Spleen (tissue), 11 donors: ENCODE results near the gene LMNB1. TPM values are rescaled to one million over a fixed set of nuclear protein-coding genes. Genes with fewer than 3 reads are reported as not detected.
A peak's percentile ranks its signal among the peaks of the same experiment; 100 is the strongest.

Experiments
- DNase-seq: peaks from one replicate; pipeline ENCODE4 v3.0.0-alpha.2; 2020
- H3K27ac ChIP-seq, 8 donors: fragments of 200-600 bp; sonication (generic) in 7 of 8; 1 replicate in 4 of 8; 2 replicates in 4 of 8; pipeline versions ENCODE4 v1.5.0 to v1.8.0; 2016 to 2021; ENCODE audit warnings: inconsistent platforms in 4 of 8, mild to moderate bottlenecking in 4 of 8, moderate library complexity in 1 of 8
- H3K27me3 ChIP-seq, 7 donors: fragments of 200-600 bp; sonication (generic) in 6 of 7; replicated peaks in 1 of 7; 1 replicate in 4 of 7; 2 replicates in 3 of 7; pipeline versions ENCODE4 v1.5.0 to v1.8.0; 2016 to 2021; ENCODE audit warnings: inconsistent platforms in 3 of 7, mild to moderate bottlenecking in 1 of 7
- H3K36me3 ChIP-seq, 6 donors: fragments of 200-600 bp; sonication (generic) in 5 of 6; 1 replicate in 4 of 6; 2 replicates in 2 of 6; pipeline versions ENCODE4 v1.5.0 to v1.8.0; 2016 to 2021; ENCODE audit warnings: inconsistent platforms in 2 of 6
- H3K4me1 ChIP-seq, 6 donors: fragments of 200-600 bp; sonication (generic) in 5 of 6; 1 replicate in 3 of 6; 2 replicates in 3 of 6; pipeline versions ENCODE4 v1.5.0 to v1.8.0; 2016 to 2021; ENCODE audit warnings: inconsistent platforms in 3 of 6
- H3K4me3 ChIP-seq, 8 donors: fragments of 200-600 bp; sonication (generic) in 7 of 8; 1 replicate in 4 of 8; 2 replicates in 4 of 8; pipeline versions ENCODE4 v1.5.0 to v1.8.0; 2016 to 2021; ENCODE audit warnings: inconsistent platforms in 4 of 8, mild to moderate bottlenecking in 4 of 8, moderate library complexity in 2 of 8
- H3K9me3 ChIP-seq, 8 donors: fragments of 200-600 bp; sonication (generic) in 7 of 8; 1 replicate in 4 of 8; 2 replicates in 4 of 8; pipeline versions ENCODE4 v1.5.0 to v1.8.0; 2016 to 2021; ENCODE audit warnings: inconsistent platforms in 4 of 8
- POLR2A ChIP-seq, 3 donors: fragments of 450-650 bp; IDR thresholded peaks; one replicate each; pipeline ENCODE4 v1.5.1; 2017; ENCODE audit warnings: antibody characterized with exemption in 3 of 3, mild to moderate bottlenecking in 1 of 3
- POLR2AphosphoS5 ChIP-seq, 3 donors: sonication (generic); formaldehyde crosslinking; IDR thresholded peaks; one replicate each; pipeline ENCODE4 v1.5.1; 2017; ENCODE audit warnings: antibody characterized with exemption in 3 of 3
- WGBS, 5 donors: extraction: QIAGEN DNeasy Blood & Tissue Kit in 3 of 5; methylation state at CpG; one replicate each; pipeline versions ENCODE4 v1.1.5 to v1.1.7; 2013 to 2018; 5-methylcytosine and 5-hydroxymethylcytosine counted together
- intact Hi-C: fragments of 100-400 bp; cut with DNase I; formaldehyde crosslinking; loops from one replicate; pipeline ENCODE4 v1.15.0; 2023; ENCODE audit warnings: low total_unique reads
- polyA plus RNA-seq, 3 donors: library from polyadenylated mRNA; stranded (reverse); fragments of 200-250 nt; gene quantifications; one replicate each; pipeline ENCODE4 v1.2.1, GENCODE V29; 2013
- total RNA-seq, 7 donors: library from RNA; depleted of rRNA in 3 of 7; stranded (reverse); fragments of >200 nt in 3 of 7; fragmentation: NEBNext Ultra II Directional in 4 of 7; extraction: Animal tissue kit (Norgen Biotek cat#: 25700) in 4 of 7; gene quantifications; one replicate each; pipeline versions ENCODE4 v1.1.0 to v1.2.1, GENCODE V29; 2016 to 2021
- TF ChIP-seq, protein P1 (sequence below), 11 experiments: fragments of 200-600 bp in 7 of 11; fragments of 450-650 bp in 4 of 11; sonication (generic) in 4 of 11; IDR thresholded peaks in 8 of 11; conservative IDR thresholded peaks in 3 of 11; 1 replicate in 7 of 11; 2 replicates in 4 of 11; pipeline versions ENCODE4 v1.4.0 to v1.8.0; 2016 to 2021; ENCODE audit warnings: antibody characterized with exemption in 11 of 11, inconsistent platforms in 4 of 11, mild to moderate bottlenecking in 1 of 11
- donor health status: healthy with polysubstance abuse.
- donor health status: DM: no; HTN: no; CAD: no; lungs with moderate emphysema.
- donor health status: DM: no; HTN: no; CAD: no.
- donor health status: Bipolar disorder and iron deficiency.
- donor health status: healthy.
- donor health status: DM: no; HTN: no; CAD: no.
- donor health status: DM: yes; HTN: yes; CAD: no.

LMNB1 gene
- total and polyA plus RNA-seq, 10 donors: 7.5 to 68.8 (median 27.8) TPM

GRCh38 chr5:126864042-126864688 lies 87.2 kb downstream of the LMNB1 start:
- intact Hi-C loops: no loop called here

GRCh38 chr5:126865299-126865698 lies 88.4 kb downstream of the LMNB1 start:
- H3K27me3 ChIP-seq: no peaks in the 10 kb centered on the region

More at GRCh38 chr5:126864042-126864688, 87.2 kb downstream of the LMNB1 start:
- H3K4me1 ChIP-seq: peaks cover under 1 to 21% (median 10%) of the 10 kb centered on the region in 6 donors
- H3K4me3 ChIP-seq: no peak overlapping the region
- H3K27ac ChIP-seq: peak overlapping the region in 1 of 8 donors; percentile 0
- H3K9me3 ChIP-seq: no peaks in the 10 kb centered on the region
- TF ChIP-seq, protein P1, sequence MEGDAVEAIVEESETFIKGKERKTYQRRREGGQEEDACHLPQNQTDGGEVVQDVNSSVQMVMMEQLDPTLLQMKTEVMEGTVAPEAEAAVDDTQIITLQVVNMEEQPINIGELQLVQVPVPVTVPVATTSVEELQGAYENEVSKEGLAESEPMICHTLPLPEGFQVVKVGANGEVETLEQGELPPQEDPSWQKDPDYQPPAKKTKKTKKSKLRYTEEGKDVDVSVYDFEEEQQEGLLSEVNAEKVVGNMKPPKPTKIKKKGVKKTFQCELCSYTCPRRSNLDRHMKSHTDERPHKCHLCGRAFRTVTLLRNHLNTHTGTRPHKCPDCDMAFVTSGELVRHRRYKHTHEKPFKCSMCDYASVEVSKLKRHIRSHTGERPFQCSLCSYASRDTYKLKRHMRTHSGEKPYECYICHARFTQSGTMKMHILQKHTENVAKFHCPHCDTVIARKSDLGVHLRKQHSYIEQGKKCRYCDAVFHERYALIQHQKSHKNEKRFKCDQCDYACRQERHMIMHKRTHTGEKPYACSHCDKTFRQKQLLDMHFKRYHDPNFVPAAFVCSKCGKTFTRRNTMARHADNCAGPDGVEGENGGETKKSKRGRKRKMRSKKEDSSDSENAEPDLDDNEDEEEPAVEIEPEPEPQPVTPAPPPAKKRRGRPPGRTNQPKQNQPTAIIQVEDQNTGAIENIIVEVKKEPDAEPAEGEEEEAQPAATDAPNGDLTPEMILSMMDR (IDR thresholded peaks at IDR 0.05 in 8 of 11, conservative IDR thresholded peaks at IDR 0.05 in 3 of 11): no peak
- TF ChIP-seq POLR2A (IDR thresholded peaks at IDR 0.05) (no peak), POLR2AphosphoS5 (IDR thresholded peaks at IDR 0.05) (no peak)
- H3K27me3 ChIP-seq: no peaks in the 10 kb centered on the region
- peaks cover 0 to 7% (median 0%) of the 10 kb centered on the region in 6 donors for H3K36me3 ChIP-seq
- 91 to 97% (median 95%) methylated on average over 22 of the region's 22 CpGs for WGBS, 5 donors
- no peak for DNase-seq

GRCh38 chr5:126866851-126867636 lies 90.1 kb downstream of the LMNB1 start:
- H3K36me3 ChIP-seq: peaks cover 0 to 13% (median 0%) of the 10 kb centered on the region in 6 donors
- WGBS, 5 donors: 74 to 81% (median 77%) methylated on average over 8 of the region's 8 CpGs
- no peaks in the 10 kb centered on the region for H3K9me3 ChIP-seq
- intact Hi-C loops: no loop called here
- H3K27me3 ChIP-seq: no peaks in the 10 kb centered on the region
- no peak overlapping the region for H3K4me3 ChIP-seq
- no peak overlapping the region for H3K27ac ChIP-seq
- no peak for DNase-seq
- H3K4me1 ChIP-seq: peaks cover 2 to 32% (median 13%) of the 10 kb centered on the region in 6 donors
- TF ChIP-seq, protein P1 (IDR thresholded peaks at IDR 0.05 in 8 of 11, conservative IDR thresholded peaks at IDR 0.05 in 3 of 11): no peak
- TF ChIP-seq POLR2AphosphoS5 (IDR thresholded peaks at IDR 0.05): no peak
- no peak for TF ChIP-seq POLR2A (IDR thresholded peaks at IDR 0.05)

More at GRCh38 chr5:126865299-126865698, 88.4 kb downstream of the LMNB1 start:
- Histone ChIP-seq H3K27ac (peak overlapping the region in 1 of 8 donors; percentile 13), H3K36me3 (peaks cover 0 to 7% (median 0%) of the 10 kb centered on the region in 6 donors), H3K9me3 (no peaks in the 10 kb centered on the region), H3K4me1 (peaks cover 2 to 28% (median 13%) of the 10 kb centered on the region in 6 donors), H3K4me3 (no peak overlapping the region)
- 70 to 83% (median 81%) methylated on average over 3 of the region's 3 CpGs for WGBS, 5 donors
- intact Hi-C loops: no loop called here
- TF ChIP-seq POLR2AphosphoS5 (IDR thresholded peaks at IDR 0.05) (no peak), POLR2A (IDR thresholded peaks at IDR 0.05) (no peak)
- TF ChIP-seq, protein P1 (IDR thresholded peaks at IDR 0.05 in 8 of 11, conservative IDR thresholded peaks at IDR 0.05 in 3 of 11): no peak
- DNase-seq: no peak
